Activated naive CD4-positive, alpha-beta T cell treated with anti-CD3 and anti-CD28 coated beads for 36 hours (primary cell): ENCODE measurements around the gene DNAJB8. TPM values are rescaled to one million over a fixed set of nuclear protein-coding genes. Genes with fewer than 3 reads are reported as not detected.

Source experiments
- CTCF ChIA-PET: fragments of 350-600 bp; sonication (Branson Sonifier 250); formaldehyde crosslinking; loops from one replicate; lab custom pipeline; 2021; ENCODE audit warnings: antibody characterized with exemption; lab: Charles Lee
- DNase-seq: peaks from one replicate; pipeline ENCODE4 v3.0.0-alpha.2; 2020
- H3K27ac Mint-ChIP-seq: one replicate; pipeline ENCODE4 v1.8.0; 2021; ENCODE audit warnings: mild to moderate bottlenecking, mixed read lengths
- H3K27me3 Mint-ChIP-seq: one replicate; pipeline ENCODE4 v1.8.0; 2021; ENCODE audit warnings: low read depth, mixed read lengths
- H3K36me3 Mint-ChIP-seq: one replicate; pipeline ENCODE4 v1.8.0; 2021; ENCODE audit warnings: low read depth, mixed read lengths
- H3K4me1 Mint-ChIP-seq: one replicate; pipeline ENCODE4 v1.8.0; 2021; ENCODE audit warnings: low read depth, mixed read lengths
- H3K4me3 Mint-ChIP-seq: one replicate; pipeline ENCODE4 v1.8.0; 2021; ENCODE audit warnings: mild to moderate bottlenecking, moderate library complexity, mixed read lengths
- H3K9me3 Mint-ChIP-seq: one replicate; pipeline ENCODE4 v1.8.0; 2021; ENCODE audit warnings: mixed read lengths
- intact Hi-C: fragments of 100-400 bp; cut with micrococcal nuclease; formaldehyde crosslinking; loops from one replicate; pipeline ENCODE4 v1.15.1; 2023
- total RNA-seq, 2 experiments: library from RNA; stranded (reverse); gene quantifications; one replicate each; pipeline ENCODE4 v1.2.3, GENCODE V29; 2021

Gene DNAJB8
- total RNA-seq, 2 experiments from 2014 or later = not detected

- no peaks in the 10 kb centered on the region for H3K4me1 Mint-ChIP-seq
- no peak for DNase-seq
- no peaks in the 10 kb centered on the region for H3K9me3 Mint-ChIP-seq
- H3K36me3 Mint-ChIP-seq = no peaks in the 10 kb centered on the region
- CTCF ChIA-PET = no interaction called here
- H3K27me3 Mint-ChIP-seq = no peaks in the 10 kb centered on the region
- H3K4me3 Mint-ChIP-seq = no peak overlapping the region
- no peak overlapping the region for H3K27ac Mint-ChIP-seq
- intact Hi-C loops = no loop called here
Observed at GRCh38 chr3:128418900-128419299, 47.8 kb downstream of the DNAJB8 start.

DNA sequence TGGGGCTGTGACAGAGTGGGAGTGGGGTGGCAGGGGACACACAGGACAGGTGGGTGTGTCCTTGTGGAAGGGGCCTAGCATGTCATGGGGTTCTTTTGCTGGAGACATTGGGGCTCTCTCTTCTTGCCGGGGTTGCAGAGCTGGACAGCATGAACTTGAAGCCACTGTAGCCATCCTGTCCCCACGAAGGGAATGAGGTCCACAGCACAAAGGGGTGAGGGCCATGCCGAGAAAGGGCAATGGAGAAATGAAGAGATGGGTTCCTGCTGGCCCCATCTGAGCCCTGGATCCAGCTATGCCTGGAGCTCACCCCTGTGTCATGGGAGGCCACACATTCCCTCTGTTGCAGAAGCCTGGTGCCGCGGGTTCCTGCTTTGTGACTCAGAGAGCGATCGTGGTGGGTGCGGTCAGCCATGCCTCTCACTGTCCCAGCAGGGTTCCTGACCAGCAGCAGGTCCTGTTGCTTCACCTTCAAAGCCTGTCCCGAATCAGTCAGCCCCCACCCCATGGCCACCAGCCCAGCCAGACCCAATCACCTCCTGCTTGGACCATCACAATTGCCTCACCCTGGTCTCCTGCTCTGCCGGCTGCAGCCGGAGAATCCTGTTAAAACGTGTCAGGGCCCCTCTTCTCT, 50.0 kb downstream of the DNAJB8 start:
- DNase-seq = no peak
- Mint-ChIP-seq H3K4me3 (no peak overlapping the region), H3K27ac (no peak overlapping the region), H3K36me3 (no peaks in the 10 kb centered on the region), H3K9me3 (no peaks in the 10 kb centered on the region), H3K27me3 (no peaks in the 10 kb centered on the region), H3K4me1 (no peaks in the 10 kb centered on the region)
- CTCF ChIA-PET = interaction anchor here (1.5 kb wide), 1 partner anchor 9 kb away, joined by 4 read pairs; no protein-coding TSS in a partner anchor
- intact Hi-C loops = no loop called here

DNA sequence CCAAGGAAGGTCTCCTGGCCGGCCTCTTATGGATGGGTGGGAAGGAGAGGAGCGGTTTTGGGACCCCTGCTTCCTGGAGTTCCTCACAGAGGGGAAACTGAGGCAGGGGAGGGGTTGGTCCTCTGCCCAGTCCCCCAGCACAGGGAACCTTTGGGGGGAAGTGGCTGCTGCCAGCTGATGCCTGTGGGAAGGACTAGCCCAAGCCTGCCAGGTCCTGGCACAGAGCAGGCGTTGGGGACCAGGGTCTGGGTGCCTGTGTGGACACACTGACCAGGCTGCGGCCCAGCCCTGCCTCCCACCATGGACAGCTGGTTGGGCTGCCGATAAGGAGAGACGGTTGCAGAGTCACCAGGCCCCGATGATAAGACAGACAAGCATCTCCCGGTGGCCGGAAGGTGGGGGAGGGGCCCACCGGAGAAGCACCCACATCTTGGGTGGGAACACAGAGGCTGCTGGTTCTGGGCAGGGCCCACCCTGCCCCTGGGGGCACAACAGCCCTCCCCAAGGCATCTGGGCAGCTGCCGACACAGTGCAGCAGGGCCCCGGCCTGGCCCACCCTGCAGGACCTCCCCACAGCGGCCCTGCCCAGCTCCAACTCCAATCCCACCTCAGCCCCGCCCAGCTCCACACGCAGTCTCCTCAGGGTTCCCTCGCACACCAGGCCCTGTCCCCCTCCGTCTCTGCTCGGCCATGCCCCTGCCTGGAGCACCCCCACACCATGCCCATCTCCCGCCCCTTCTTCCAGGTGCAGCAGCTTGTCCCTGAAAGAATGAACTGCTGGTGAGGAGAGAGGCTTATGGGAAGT, 50.7 kb downstream of the DNAJB8 start:
- Mint-ChIP-seq H3K36me3 (no peaks in the 10 kb centered on the region), H3K4me1 (no peaks in the 10 kb centered on the region), H3K9me3 (no peaks in the 10 kb centered on the region), H3K4me3 (no peak overlapping the region), H3K27me3 (no peaks in the 10 kb centered on the region), H3K27ac (no peak overlapping the region)
- DNase-seq = no peak
- intact Hi-C loops = no loop called here
- CTCF ChIA-PET = interaction anchor here (1.5 kb wide), 1 partner anchor 10 kb away, joined by 4 read pairs; no protein-coding TSS in a partner anchor

- no peaks in the 10 kb centered on the region for H3K36me3 Mint-ChIP-seq
- no peaks in the 10 kb centered on the region for H3K9me3 Mint-ChIP-seq
- H3K27me3 Mint-ChIP-seq = no peaks in the 10 kb centered on the region
Observed at GRCh38 chr3:128415200-128415772, 51.4 kb downstream of the DNAJB8 start.

DNA sequence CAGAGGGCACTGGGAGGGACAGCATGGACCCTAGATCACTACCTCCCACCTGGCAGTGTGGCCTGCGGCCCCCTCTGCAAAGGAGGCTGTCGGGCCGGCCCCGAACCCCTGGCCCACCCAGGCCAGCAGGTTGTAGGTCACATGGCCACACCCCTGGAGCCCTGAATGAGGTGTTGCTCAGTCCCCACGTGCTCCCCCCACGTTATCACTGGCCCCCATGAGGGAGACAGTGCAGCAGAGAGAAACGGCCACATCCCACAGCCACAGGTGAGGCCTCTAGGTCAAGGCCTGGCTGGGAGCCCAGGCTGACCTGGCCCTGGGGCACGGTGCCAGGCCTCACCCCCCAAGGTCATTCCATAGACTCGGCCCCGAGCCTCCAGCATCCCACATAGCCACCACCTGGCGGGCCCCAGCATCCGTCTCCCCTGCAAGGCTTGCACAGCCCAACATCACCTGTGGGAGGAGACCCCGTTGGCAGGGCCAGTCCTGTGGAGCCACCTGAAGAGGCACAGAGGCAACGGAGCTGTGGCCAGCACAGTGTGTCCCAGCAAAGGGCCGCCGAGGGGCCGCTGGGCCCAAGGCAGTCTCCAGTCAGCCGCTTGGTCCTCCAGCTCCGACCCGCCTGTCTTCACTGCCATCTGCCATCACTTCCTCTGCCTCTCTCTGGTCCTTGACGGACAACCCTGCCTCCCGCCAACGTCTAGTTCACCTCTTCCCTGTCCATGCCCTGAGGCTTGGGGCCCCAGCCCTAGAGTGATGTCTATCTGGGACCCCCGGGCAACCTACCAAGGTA, 53.1 kb downstream of the DNAJB8 start:
- DNase-seq = no peak
- CTCF ChIA-PET = interaction anchor here (0.5 kb wide), 2 partner anchors 190 to 534 kb away, joined by 3 to 5 read pairs; no protein-coding TSS in a partner anchor
- Mint-ChIP-seq H3K27ac (no peak overlapping the region), H3K4me3 (no peak overlapping the region), H3K27me3 (no peaks in the 10 kb centered on the region), H3K36me3 (no peaks in the 10 kb centered on the region), H3K4me1 (no peaks in the 10 kb centered on the region), H3K9me3 (no peaks in the 10 kb centered on the region)
- intact Hi-C loops = no loop called here

More at GRCh38 chr3:128415200-128415772, 51.4 kb downstream of the DNAJB8 start:
- Mint-ChIP-seq H3K27ac (no peak overlapping the region), H3K4me1 (no peaks in the 10 kb centered on the region), H3K4me3 (no peak overlapping the region)
- CTCF ChIA-PET = interaction anchor here (1.0 kb wide), 1 partner anchor 10 kb away, joined by 3 read pairs; no protein-coding TSS in a partner anchor
- intact Hi-C loops = no loop called here
- DNase-seq = no peak

DNA sequence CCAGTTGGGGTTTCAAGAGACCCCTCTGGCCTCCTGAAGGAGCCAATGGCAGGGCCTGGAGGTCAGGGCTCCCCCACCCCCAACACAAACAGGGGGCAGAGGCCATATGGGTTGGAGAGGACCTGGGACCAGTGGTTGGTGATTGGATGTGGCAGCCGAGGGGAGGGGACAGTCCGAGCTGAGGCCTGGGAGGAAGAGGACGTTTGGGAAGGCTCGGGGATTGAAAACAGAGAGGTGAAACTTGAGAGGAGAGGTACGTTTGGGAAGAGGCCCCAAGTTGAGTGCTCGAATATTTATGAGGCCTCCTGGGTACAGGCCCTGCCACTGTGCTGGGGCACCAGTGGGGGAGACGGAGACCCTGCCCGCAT, 53.7 kb downstream of the DNAJB8 start:
- Mint-ChIP-seq H3K9me3 (no peaks in the 10 kb centered on the region), H3K4me1 (no peaks in the 10 kb centered on the region), H3K4me3 (no peak overlapping the region), H3K27ac (no peak overlapping the region), H3K36me3 (no peaks in the 10 kb centered on the region), H3K27me3 (no peaks in the 10 kb centered on the region)
- intact Hi-C loops = no loop called here
- no peak for DNase-seq
- CTCF ChIA-PET = no interaction called here

Other genes starting within 250 kb of the DNAJB8 start
- gene GATA2, start 26.3 kb upstream of the DNAJB8 start, total RNA-seq = under 1 TPM in 1 of 2 experiments, not detected in 1; 0.35 TPM
- gene RPN1, start 183.9 kb upstream of the DNAJB8 start, total RNA-seq = 100 to 1,000 TPM; 124 to 129 TPM